Colonic mucosa (tissue), 4 donors: ENCODE data around the gene NEK10. TPM values are rescaled to one million over a fixed set of nuclear protein-coding genes. Genes with fewer than 3 reads are reported as not detected.

Experiments used
- DNase-seq: peaks from one replicate; pipeline ENCODE4 v3.0.0-alpha.2; 2020
- H3K27ac ChIP-seq: fragments of 200-600 bp; one replicate; pipeline ENCODE4 v1.8.0; 2021
- H3K27me3 ChIP-seq: fragments of 200-600 bp; one replicate; pipeline ENCODE4 v1.8.0; 2021
- H3K36me3 ChIP-seq: fragments of 200-600 bp; one replicate; pipeline ENCODE4 v1.8.0; 2021
- H3K4me1 ChIP-seq: fragments of 200-600 bp; one replicate; pipeline ENCODE4 v1.8.0; 2021; ENCODE audit warnings: mild to moderate bottlenecking
- H3K4me3 ChIP-seq: fragments of 200-600 bp; one replicate; pipeline ENCODE4 v1.8.0; 2021
- H3K9ac ChIP-seq, 2 donors: one replicate each; pipeline ENCODE4 v1.7.0; 2013; ENCODE audit warnings: control low read depth in 2 of 2, low read depth in 2 of 2, low read length in 2 of 2
- H3K9me3 ChIP-seq: fragments of 200-600 bp; one replicate; pipeline ENCODE4 v1.8.0; 2021
- intact Hi-C: fragments of 100-400 bp; cut with DNase I; formaldehyde crosslinking; loops from one replicate; pipeline ENCODE4 v1.14.1; 2022
- total RNA-seq, 2 donors: library from RNA; stranded (reverse); fragmentation: NEBNext Ultra II Directional in 1 of 2; extraction: Animal tissue kit (Norgen Biotek cat#: 25700) in 1 of 2; gene quantifications; one replicate each; pipeline ENCODE4 v1.2.1, GENCODE V29; 2021
- TF ChIP-seq, protein P1 (sequence below): fragments of 200-600 bp; IDR thresholded peaks from one replicate; pipeline ENCODE4 v1.8.0; 2022; ENCODE audit warnings: antibody characterized with exemption, mild to moderate bottlenecking
- donor health status: healthy.
- donor health status: DM: no; HTN: no; CAD: no.
- donor health status: DM: no; HTN: no; CAD: no.

NEK10 gene
- total RNA-seq, 2 donors from 2014 or later = 0.67 to 0.88 TPM

DNA sequence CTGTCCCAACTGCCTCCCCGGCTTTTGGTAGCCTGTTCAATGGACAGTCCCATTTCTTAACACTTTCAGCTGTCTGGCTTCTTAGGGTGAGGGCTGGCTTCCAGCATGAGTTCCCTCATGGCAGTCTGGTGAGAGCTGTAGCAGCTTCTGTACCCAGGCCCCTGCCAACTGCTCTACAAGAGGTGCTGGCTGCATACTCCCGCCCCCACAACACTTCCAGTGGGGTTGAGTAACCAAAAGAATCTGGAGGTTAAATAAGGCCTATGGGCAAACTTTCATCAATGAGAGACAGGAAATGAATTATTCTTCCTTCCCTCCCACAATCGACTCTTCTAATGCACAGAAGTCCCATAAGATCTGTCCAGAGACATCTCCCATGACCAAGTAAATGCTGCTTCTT lies 145.0 kb downstream of the NEK10 start:
- H3K27me3 ChIP-seq = no peaks in the 10 kb centered on the region
- no peak overlapping the region for H3K4me3 ChIP-seq
- no peak overlapping the region for H3K9ac ChIP-seq
- no peaks in the 10 kb centered on the region for H3K9me3 ChIP-seq
- H3K27ac ChIP-seq = no peak overlapping the region
- no peaks in the 10 kb centered on the region for H3K36me3 ChIP-seq
- no peak for DNase-seq
- TF ChIP-seq, protein P1, sequence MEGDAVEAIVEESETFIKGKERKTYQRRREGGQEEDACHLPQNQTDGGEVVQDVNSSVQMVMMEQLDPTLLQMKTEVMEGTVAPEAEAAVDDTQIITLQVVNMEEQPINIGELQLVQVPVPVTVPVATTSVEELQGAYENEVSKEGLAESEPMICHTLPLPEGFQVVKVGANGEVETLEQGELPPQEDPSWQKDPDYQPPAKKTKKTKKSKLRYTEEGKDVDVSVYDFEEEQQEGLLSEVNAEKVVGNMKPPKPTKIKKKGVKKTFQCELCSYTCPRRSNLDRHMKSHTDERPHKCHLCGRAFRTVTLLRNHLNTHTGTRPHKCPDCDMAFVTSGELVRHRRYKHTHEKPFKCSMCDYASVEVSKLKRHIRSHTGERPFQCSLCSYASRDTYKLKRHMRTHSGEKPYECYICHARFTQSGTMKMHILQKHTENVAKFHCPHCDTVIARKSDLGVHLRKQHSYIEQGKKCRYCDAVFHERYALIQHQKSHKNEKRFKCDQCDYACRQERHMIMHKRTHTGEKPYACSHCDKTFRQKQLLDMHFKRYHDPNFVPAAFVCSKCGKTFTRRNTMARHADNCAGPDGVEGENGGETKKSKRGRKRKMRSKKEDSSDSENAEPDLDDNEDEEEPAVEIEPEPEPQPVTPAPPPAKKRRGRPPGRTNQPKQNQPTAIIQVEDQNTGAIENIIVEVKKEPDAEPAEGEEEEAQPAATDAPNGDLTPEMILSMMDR = no peak
- intact Hi-C loops = no loop called here
- H3K4me1 ChIP-seq = no peaks in the 10 kb centered on the region

DNA sequence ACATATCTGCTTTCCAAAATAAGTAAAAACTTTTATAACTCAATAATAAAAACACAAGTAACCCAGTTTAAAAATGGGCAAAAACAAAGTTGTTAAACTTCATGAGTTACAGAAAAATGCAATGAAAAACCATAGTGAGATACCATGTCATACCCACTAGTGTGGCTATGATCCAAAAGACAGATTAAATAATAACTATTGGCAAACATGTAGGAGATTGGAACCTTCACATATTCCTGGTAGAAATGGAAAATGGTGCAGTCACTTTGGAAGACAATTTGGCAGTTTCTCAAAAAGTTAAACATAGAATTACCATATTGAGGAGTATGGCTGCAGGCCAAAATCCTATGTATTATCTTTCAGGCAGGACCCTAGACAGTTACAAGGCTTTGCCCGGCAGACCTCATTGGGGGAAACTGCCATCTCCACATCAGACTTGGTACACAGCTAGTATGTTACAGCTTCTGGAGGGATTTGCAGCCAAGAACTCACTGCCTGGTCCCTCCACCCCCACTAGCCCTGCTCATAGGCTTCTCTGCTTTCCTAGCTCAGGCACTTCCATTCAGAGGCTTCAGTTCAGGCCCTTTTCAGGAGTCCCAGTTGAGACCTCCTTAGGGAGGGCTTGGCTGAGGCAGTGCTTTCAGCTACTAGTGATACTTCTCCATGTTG lies 147.8 kb downstream of the NEK10 start:
- Histone ChIP-seq H3K9ac (no peak overlapping the region), H3K27me3 (no peaks in the 10 kb centered on the region), H3K9me3 (no peaks in the 10 kb centered on the region), H3K36me3 (no peaks in the 10 kb centered on the region), H3K4me1 (no peaks in the 10 kb centered on the region), H3K4me3 (no peak overlapping the region), H3K27ac (no peak overlapping the region)
- no peak for DNase-seq
- intact Hi-C loops = no loop called here
- TF ChIP-seq, protein P1 = no peak

DNA sequence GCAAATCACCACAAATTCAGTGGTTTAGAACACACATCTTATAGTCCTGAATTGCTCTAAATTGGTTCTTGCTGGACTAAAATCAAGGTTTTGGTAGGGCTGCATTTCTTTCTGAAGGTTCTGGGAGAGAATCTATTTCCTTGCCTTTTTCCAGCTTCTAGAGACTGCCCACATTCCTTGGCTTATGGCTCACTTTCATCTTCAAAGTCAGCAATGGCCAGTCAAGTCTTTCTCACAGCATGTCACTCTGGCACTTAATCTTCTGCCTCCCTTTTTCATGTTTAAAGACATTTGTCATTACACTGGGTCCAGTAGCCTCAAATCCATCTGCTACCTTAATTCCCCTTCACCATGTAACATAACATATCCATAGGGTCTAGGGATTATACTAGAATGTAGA lies 149.0 kb downstream of the NEK10 start:
- DNase-seq = no peak
- TF ChIP-seq, protein P1 = no peak
- Histone ChIP-seq H3K4me1 (no peaks in the 10 kb centered on the region), H3K27me3 (no peaks in the 10 kb centered on the region), H3K36me3 (no peaks in the 10 kb centered on the region), H3K4me3 (no peak overlapping the region), H3K27ac (no peak overlapping the region), H3K9ac (no peak overlapping the region), H3K9me3 (no peaks in the 10 kb centered on the region)
- intact Hi-C loops = no loop called here

DNA sequence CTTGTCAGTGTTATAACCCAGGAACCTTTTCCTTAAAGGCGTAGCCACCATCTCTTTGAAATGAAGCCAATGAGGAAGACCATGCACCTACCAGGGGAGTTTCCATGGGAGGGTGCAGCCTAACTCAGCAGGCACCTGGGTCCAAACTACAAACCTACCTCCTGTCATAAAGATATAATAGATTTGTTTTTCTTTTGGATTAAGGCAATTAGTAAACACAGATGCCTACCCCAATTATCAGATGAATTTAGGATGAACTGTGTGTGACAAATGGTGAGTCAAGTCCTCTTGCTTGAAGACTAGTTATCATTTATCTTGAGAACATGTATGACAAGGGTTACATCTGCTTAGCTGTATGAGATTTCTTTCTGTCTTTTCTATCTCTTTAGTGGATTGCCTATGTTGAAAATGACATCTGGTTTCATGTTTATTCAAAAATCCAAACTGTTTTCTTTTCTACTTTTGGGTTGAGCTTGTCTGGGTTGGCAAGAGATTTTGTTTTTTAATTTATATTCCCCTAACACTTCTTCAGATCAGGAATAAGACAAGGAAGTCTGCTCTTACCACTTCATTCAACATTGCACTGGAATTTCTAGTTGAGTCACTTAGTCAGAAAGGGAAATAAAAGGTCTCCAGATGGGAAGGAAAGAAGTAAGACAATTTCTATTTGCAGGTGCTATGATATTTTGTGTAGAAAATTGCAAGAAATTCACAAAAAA lies 149.9 kb downstream of the NEK10 start:
- H3K36me3 ChIP-seq = no peaks in the 10 kb centered on the region
- DNase-seq = peak; percentile 71

DNA sequence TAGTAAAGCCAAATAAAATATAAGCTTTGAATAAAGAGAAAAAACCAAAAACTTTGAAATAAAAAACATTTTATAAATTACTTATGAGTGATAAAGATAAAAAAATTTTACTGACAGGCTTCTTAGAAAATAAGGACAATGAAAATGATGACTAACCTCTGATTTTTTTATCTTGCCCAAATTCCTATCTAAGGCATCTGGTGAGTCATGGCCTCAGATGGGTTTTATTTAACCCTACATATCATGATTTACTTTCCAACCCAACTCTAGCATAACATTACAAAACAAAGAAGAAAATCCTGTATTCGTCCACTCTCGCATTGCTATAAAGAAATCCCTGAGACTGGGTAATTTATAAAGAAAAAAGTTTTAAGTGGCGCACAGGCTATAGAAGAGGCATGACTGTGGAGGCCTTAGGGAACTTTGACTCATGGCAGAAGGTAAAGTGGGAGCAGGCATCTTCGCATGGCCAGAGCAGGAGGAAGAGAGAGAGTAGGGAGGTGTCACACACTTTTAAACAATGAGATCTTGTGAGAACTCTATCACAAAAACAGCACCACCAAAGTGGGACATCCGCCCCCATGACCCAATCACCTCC lies 152.1 kb downstream of the NEK10 start:
- Histone ChIP-seq H3K4me3 (no peak overlapping the region), H3K9ac (no peak overlapping the region), H3K36me3 (no peaks in the 10 kb centered on the region), H3K27me3 (no peaks in the 10 kb centered on the region), H3K4me1 (no peaks in the 10 kb centered on the region), H3K27ac (no peak overlapping the region), H3K9me3 (no peaks in the 10 kb centered on the region)
- intact Hi-C loops = no loop called here
- TF ChIP-seq, protein P1 = no peak
- no peak for DNase-seq

More for the DNA sequence above, 149.9 kb downstream of the NEK10 start:
- Histone ChIP-seq H3K4me3 (no peak overlapping the region), H3K9ac (no peak overlapping the region), H3K27me3 (no peaks in the 10 kb centered on the region), H3K9me3 (no peaks in the 10 kb centered on the region), H3K27ac (peak overlapping the region; percentile 32), H3K4me1 (no peaks in the 10 kb centered on the region)
- intact Hi-C loops = no loop called here
- TF ChIP-seq, protein P1 = no peak
